IPS-18a (cell line): ENCODE data around the gene SERPINI1.

Experiments used
- H3K27ac ChIP-seq: one replicate; pipeline ENCODE4 v1.5.1; 2013; ENCODE audit warnings: low read length
- H3K27me3 ChIP-seq: one replicate; pipeline ENCODE4 v1.6.1; 2013; ENCODE audit warnings: mild to moderate bottlenecking, low read length; ENCODE audit not compliant: control insufficient read depth, insufficient read depth
- H3K36me3 ChIP-seq: one replicate; pipeline ENCODE4 v1.6.1; 2013; ENCODE audit warnings: low read depth, low read length; ENCODE audit not compliant: control insufficient read depth
- H3K4me1 ChIP-seq: one replicate; pipeline ENCODE4 v1.6.1; 2013; ENCODE audit warnings: low read depth, low read length; ENCODE audit not compliant: control insufficient read depth
- H3K4me3 ChIP-seq: one replicate; pipeline ENCODE4 v1.5.1; 2013; ENCODE audit warnings: low read length
- H3K9ac ChIP-seq: one replicate; pipeline ENCODE4 v1.6.1; 2013; ENCODE audit warnings: mild to moderate bottlenecking, low read length, moderate library complexity
- H3K9me3 ChIP-seq: one replicate; pipeline ENCODE4 v1.6.1; 2013; ENCODE audit warnings: low read depth, low read length; ENCODE audit not compliant: control insufficient read depth

SERPINI1 gene

GRCh38 chr3:167858865-167859264, 123.3 kb downstream of the SERPINI1 start:
- Histone ChIP-seq H3K27ac (no peak overlapping the region), H3K9me3 (no peaks in the 10 kb centered on the region), H3K4me1 (no peaks in the 10 kb centered on the region), H3K4me3 (no peak overlapping the region), H3K9ac (no peak overlapping the region), H3K27me3 (no peaks in the 10 kb centered on the region), H3K36me3 (no peaks in the 10 kb centered on the region)

GRCh38 chr3:167859610-167860009, 124.1 kb downstream of the SERPINI1 start:
- H3K4me1 ChIP-seq, result no peaks in the 10 kb centered on the region
- H3K27me3 ChIP-seq, result no peaks in the 10 kb centered on the region
- no peaks in the 10 kb centered on the region for H3K9me3 ChIP-seq
- H3K36me3 ChIP-seq, result no peaks in the 10 kb centered on the region
- no peak overlapping the region for H3K27ac ChIP-seq
- no peak overlapping the region for H3K9ac ChIP-seq
- no peak overlapping the region for H3K4me3 ChIP-seq

GRCh38 chr3:167861649-167862048, 126.1 kb downstream of the SERPINI1 start:
- H3K27me3 ChIP-seq, result no peaks in the 10 kb centered on the region
- H3K9me3 ChIP-seq, result no peaks in the 10 kb centered on the region
- H3K4me1 ChIP-seq, result no peaks in the 10 kb centered on the region
- no peaks in the 10 kb centered on the region for H3K36me3 ChIP-seq
- no peak overlapping the region for H3K27ac ChIP-seq
- no peak overlapping the region for H3K4me3 ChIP-seq
- H3K9ac ChIP-seq, result no peak overlapping the region

GRCh38 chr3:167862104-167862730, 126.7 kb downstream of the SERPINI1 start:
- H3K36me3 ChIP-seq, result no peaks in the 10 kb centered on the region
- H3K9ac ChIP-seq, result no peak overlapping the region
- H3K4me3 ChIP-seq, result no peak overlapping the region
- H3K27ac ChIP-seq, result no peak overlapping the region
- H3K4me1 ChIP-seq, result no peaks in the 10 kb centered on the region
- no peaks in the 10 kb centered on the region for H3K9me3 ChIP-seq
- H3K27me3 ChIP-seq, result no peaks in the 10 kb centered on the region

- H3K27me3 ChIP-seq, result no peaks in the 10 kb centered on the region
- no peaks in the 10 kb centered on the region for H3K4me1 ChIP-seq
- no peak overlapping the region for H3K9ac ChIP-seq
- no peak overlapping the region for H3K27ac ChIP-seq
- no peaks in the 10 kb centered on the region for H3K9me3 ChIP-seq
- no peak overlapping the region for H3K4me3 ChIP-seq
- H3K36me3 ChIP-seq, result no peaks in the 10 kb centered on the region
These were observed 128.5 kb downstream of the SERPINI1 start for GRCh38 chr3:167863811-167864551.

- no peak overlapping the region for H3K27ac ChIP-seq
- H3K27me3 ChIP-seq, result no peaks in the 10 kb centered on the region
- H3K4me1 ChIP-seq, result no peaks in the 10 kb centered on the region
- no peaks in the 10 kb centered on the region for H3K36me3 ChIP-seq
- H3K9ac ChIP-seq, result no peak overlapping the region
- H3K4me3 ChIP-seq, result no peak overlapping the region
- H3K9me3 ChIP-seq, result no peaks in the 10 kb centered on the region
These were observed 129.0 kb downstream of the SERPINI1 start for GRCh38 chr3:167864552-167864874.

- no peak overlapping the region for H3K9ac ChIP-seq
- H3K4me1 ChIP-seq, result no peaks in the 10 kb centered on the region
- no peak overlapping the region for H3K4me3 ChIP-seq
- H3K36me3 ChIP-seq, result no peaks in the 10 kb centered on the region
- H3K27ac ChIP-seq, result no peak overlapping the region
- no peaks in the 10 kb centered on the region for H3K27me3 ChIP-seq
- H3K9me3 ChIP-seq, result no peaks in the 10 kb centered on the region
These were observed 130.8 kb downstream of the SERPINI1 start for GRCh38 chr3:167866331-167866730.

GRCh38 chr3:167867981-167868380, 132.5 kb downstream of the SERPINI1 start:
- no peaks in the 10 kb centered on the region for H3K27me3 ChIP-seq
- H3K9ac ChIP-seq, result no peak overlapping the region
- no peak overlapping the region for H3K4me3 ChIP-seq
- H3K36me3 ChIP-seq, result no peaks in the 10 kb centered on the region
- no peaks in the 10 kb centered on the region for H3K9me3 ChIP-seq
- no peak overlapping the region for H3K27ac ChIP-seq
- no peaks in the 10 kb centered on the region for H3K4me1 ChIP-seq

GRCh38 chr3:167870181-167870580, 134.7 kb downstream of the SERPINI1 start:
- no peak overlapping the region for H3K27ac ChIP-seq
- H3K4me1 ChIP-seq, result no peaks in the 10 kb centered on the region
- no peaks in the 10 kb centered on the region for H3K27me3 ChIP-seq
- no peaks in the 10 kb centered on the region for H3K36me3 ChIP-seq
- no peak overlapping the region for H3K9ac ChIP-seq
- no peak overlapping the region for H3K4me3 ChIP-seq
- H3K9me3 ChIP-seq, result no peaks in the 10 kb centered on the region

GRCh38 chr3:167870759-167871158, 135.2 kb downstream of the SERPINI1 start:
- H3K27me3 ChIP-seq, result no peaks in the 10 kb centered on the region
- no peak overlapping the region for H3K9ac ChIP-seq
- no peak overlapping the region for H3K27ac ChIP-seq

GRCh38 chr3:167872032-167872431, 136.5 kb downstream of the SERPINI1 start:
- H3K4me3 ChIP-seq, result no peak overlapping the region
- no peaks in the 10 kb centered on the region for H3K36me3 ChIP-seq
- H3K9me3 ChIP-seq, result no peaks in the 10 kb centered on the region
- H3K27me3 ChIP-seq, result no peaks in the 10 kb centered on the region
- no peak overlapping the region for H3K9ac ChIP-seq
- no peak overlapping the region for H3K27ac ChIP-seq
- no peaks in the 10 kb centered on the region for H3K4me1 ChIP-seq

More at GRCh38 chr3:167870759-167871158, 135.2 kb downstream of the SERPINI1 start:
- Histone ChIP-seq H3K36me3 (no peaks in the 10 kb centered on the region), H3K9me3 (no peaks in the 10 kb centered on the region), H3K4me3 (no peak overlapping the region), H3K4me1 (no peaks in the 10 kb centered on the region)

GRCh38 chr3:167872941-167873340, 137.4 kb downstream of the SERPINI1 start:
- no peaks in the 10 kb centered on the region for H3K36me3 ChIP-seq
- no peaks in the 10 kb centered on the region for H3K27me3 ChIP-seq
- no peak overlapping the region for H3K27ac ChIP-seq
- no peaks in the 10 kb centered on the region for H3K4me1 ChIP-seq
- H3K9ac ChIP-seq, result no peak overlapping the region
- no peak overlapping the region for H3K4me3 ChIP-seq
- no peaks in the 10 kb centered on the region for H3K9me3 ChIP-seq
